Left ventricle myocardium inferior (tissue), 1 donor: Measurements from ENCODE around the gene UGGT2. TPM values are rescaled to one million over a fixed set of nuclear protein-coding genes. Genes with fewer than 3 reads are reported as not detected.

Experiments used
- DNase-seq: peaks from one replicate; pipeline ENCODE4 v3.0.0-alpha.2; 2020
- H3K27ac ChIP-seq: fragments of 200-600 bp; replicated peaks from 2 replicates; pipeline ENCODE4 v1.8.0; 2021
- H3K27me3 ChIP-seq: fragments of 200-600 bp; 2 replicates; pipeline ENCODE4 v1.8.0; 2021; ENCODE audit warnings: low read depth
- H3K36me3 ChIP-seq: fragments of 200-600 bp; 2 replicates; pipeline ENCODE4 v1.8.0; 2021
- H3K4me1 ChIP-seq: fragments of 200-600 bp; 2 replicates; pipeline ENCODE4 v1.8.0; 2021
- H3K4me3 ChIP-seq: fragments of 200-600 bp; 2 replicates; pipeline ENCODE4 v1.8.0; 2021; ENCODE audit warnings: mild to moderate bottlenecking, moderate library complexity
- H3K9me3 ChIP-seq: fragments of 200-600 bp; replicated peaks from 2 replicates; pipeline ENCODE4 v1.8.0; 2021
- intact Hi-C: fragments of 100-400 bp; cut with micrococcal nuclease; formaldehyde crosslinking; loops from one replicate; pipeline ENCODE4 v1.11.0; 2022
- total RNA-seq: library from RNA; stranded (reverse); fragmentation: NEBNext Ultra II Directional; extraction: Animal tissue kit (Norgen Biotek cat#: 25700); gene quantifications from one replicate; pipeline ENCODE4 v1.2.1, GENCODE V29; 2021
- TF ChIP-seq, protein P1 (sequence below): fragments of 200-600 bp; IDR thresholded peaks from 2 replicates; pipeline ENCODE4 v1.8.0; 2021; ENCODE audit warnings: antibody characterized with exemption, mild to moderate bottlenecking, borderline replicate concordance
- donor health status: DM: no; HTN: yes; CAD: no; lungs with severe emphysema.

UGGT2 gene
- total RNA-seq, 1 donor from 2014 or later, result 11.4 TPM

DNA sequence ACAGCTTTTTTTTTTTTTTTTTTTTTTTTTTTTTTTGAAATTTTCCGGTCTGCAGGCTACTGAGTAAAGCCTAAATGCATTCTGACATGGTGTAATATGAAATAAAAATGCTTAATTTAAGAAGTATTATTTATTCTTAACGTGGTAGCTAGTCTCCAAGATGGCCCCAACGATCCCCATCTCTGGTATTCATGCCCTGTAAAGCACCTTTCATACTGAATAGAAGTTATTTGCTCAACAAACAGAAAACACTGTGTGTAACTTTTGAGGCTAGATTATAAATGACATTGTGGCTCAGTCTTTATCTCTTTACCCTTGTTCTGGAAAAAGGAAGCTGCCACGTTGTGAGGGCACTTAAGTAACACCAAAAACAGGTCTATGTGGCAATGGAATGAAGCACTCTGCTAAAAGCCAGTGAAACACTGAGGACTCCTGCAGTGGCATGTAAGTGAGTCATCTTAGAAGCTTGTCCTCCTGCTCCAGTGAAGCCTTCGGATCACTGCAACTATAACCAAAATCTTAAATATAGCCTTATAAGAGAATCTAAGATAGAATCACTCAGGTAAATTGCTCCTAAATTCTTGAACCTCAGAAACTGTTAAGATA lies 128.7 kb downstream of the UGGT2 start:
- intact Hi-C loops, result no loop called here
- TF ChIP-seq, protein P1, sequence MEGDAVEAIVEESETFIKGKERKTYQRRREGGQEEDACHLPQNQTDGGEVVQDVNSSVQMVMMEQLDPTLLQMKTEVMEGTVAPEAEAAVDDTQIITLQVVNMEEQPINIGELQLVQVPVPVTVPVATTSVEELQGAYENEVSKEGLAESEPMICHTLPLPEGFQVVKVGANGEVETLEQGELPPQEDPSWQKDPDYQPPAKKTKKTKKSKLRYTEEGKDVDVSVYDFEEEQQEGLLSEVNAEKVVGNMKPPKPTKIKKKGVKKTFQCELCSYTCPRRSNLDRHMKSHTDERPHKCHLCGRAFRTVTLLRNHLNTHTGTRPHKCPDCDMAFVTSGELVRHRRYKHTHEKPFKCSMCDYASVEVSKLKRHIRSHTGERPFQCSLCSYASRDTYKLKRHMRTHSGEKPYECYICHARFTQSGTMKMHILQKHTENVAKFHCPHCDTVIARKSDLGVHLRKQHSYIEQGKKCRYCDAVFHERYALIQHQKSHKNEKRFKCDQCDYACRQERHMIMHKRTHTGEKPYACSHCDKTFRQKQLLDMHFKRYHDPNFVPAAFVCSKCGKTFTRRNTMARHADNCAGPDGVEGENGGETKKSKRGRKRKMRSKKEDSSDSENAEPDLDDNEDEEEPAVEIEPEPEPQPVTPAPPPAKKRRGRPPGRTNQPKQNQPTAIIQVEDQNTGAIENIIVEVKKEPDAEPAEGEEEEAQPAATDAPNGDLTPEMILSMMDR, result no peak

DNA sequence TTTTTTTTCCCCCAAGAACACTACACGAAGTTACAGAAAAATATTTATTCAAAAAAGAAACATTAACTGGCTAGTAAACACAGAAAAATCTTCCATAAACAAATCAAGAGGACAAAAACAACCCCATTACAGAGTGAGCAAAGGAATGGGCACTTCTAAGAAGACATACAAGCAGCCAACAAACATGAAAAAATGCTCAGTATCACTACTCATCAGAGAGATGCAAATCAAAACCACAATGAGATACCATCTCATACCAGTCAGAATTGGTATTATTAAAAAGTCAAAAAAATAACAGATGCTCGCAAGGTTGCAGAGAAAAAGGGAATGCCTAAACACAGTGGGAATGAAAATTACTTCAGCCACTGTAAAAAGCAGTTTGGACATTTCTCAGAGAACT lies 131.7 kb downstream of the UGGT2 start:
- intact Hi-C loops, result no loop called here
- Histone ChIP-seq H3K4me1 (no peaks in the 10 kb centered on the region), H3K36me3 (no peaks in the 10 kb centered on the region), H3K9me3 (no peaks in the 10 kb centered on the region), H3K27ac (no peak overlapping the region), H3K27me3 (no peaks in the 10 kb centered on the region), H3K4me3 (no peak overlapping the region)
- no peak for DNase-seq
- TF ChIP-seq, protein P1, result no peak

More for the DNA sequence above, 128.7 kb downstream of the UGGT2 start:
- Histone ChIP-seq H3K4me3 (no peak overlapping the region), H3K36me3 (peaks cover 7% of the 10 kb centered on the region), H3K9me3 (peaks cover 12% of the 10 kb centered on the region), H3K4me1 (no peaks in the 10 kb centered on the region), H3K27me3 (no peaks in the 10 kb centered on the region), H3K27ac (no peak overlapping the region)
- no peak for DNase-seq

DNA sequence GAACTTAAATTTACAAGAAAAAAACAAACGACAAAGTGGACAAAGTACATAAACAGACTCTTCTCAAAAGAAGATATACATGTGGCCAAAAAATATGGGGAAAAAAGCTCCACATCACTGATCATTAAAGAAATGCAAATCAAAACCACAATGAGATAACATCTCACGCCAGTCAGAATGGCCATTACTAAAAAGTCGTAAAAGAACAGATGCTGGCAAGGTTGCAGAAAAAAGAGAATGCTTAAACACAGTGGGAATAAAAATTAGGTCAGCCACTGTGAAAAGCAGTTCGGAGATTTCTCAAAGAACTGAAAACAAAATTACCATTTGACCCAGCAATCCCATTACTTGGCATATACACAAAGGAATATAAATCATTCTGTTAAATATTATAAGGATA lies 132.7 kb downstream of the UGGT2 start:
- Histone ChIP-seq H3K36me3 (peaks cover 5% of the 10 kb centered on the region), H3K27ac (no peak overlapping the region), H3K27me3 (no peaks in the 10 kb centered on the region), H3K4me3 (no peak overlapping the region), H3K4me1 (no peaks in the 10 kb centered on the region), H3K9me3 (no peaks in the 10 kb centered on the region)
- TF ChIP-seq, protein P1, result no peak
- intact Hi-C loops, result no loop called here
- DNase-seq, result no peak

DNA sequence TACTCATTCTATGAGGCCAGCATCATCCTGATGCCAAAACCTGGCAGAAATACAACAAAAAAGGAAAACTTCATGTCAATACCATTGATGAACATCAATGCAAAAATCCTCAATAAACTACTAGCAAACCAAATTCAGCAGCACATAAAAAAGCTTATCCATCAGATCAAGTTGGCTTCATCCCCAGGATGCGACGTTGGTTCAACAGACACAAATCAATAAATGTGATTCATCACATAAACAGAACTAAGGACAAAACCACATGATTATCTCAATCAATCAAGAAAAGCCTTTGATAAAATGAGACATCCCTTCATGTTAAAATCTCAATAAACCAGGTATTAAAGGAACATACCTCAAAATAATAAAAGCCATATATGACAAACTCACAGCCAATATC lies 134.3 kb downstream of the UGGT2 start:
- H3K4me3 ChIP-seq, result no peak overlapping the region
- DNase-seq, result no peak
- H3K27me3 ChIP-seq, result no peaks in the 10 kb centered on the region
- H3K36me3 ChIP-seq, result peaks cover 12% of the 10 kb centered on the region
- H3K9me3 ChIP-seq, result no peaks in the 10 kb centered on the region
- no peaks in the 10 kb centered on the region for H3K4me1 ChIP-seq
- H3K27ac ChIP-seq, result no peak overlapping the region
- intact Hi-C loops, result no loop called here
- TF ChIP-seq, protein P1, result no peak

DNA sequence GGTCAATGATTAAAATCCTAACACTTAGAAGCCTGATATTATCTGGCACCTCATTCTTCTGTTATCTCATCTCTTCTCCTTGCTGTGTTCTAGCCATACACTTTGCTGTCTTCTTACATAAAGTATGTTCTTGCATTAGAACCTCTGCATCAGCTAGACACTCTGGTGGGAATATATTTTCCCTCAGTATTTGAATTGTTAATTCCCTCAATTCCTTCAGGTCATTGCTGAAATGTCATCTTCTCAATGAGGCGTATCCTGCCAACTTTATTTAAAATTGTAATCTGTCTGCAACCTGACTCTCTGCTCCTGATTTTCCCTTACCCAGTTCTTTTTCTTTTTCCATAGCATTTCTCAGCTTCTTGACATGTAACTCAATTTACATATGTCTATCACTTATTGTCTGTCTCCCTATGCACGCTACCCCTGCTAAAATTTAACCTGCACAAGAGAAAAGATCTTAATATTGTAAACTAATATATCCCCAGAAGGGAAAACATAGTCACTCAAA lies 138.2 kb downstream of the UGGT2 start:
- no peak overlapping the region for H3K27ac ChIP-seq
- TF ChIP-seq, protein P1, result no peak
- H3K36me3 ChIP-seq, result peaks cover 21% of the 10 kb centered on the region
- no peak for DNase-seq
- no peak overlapping the region for H3K4me3 ChIP-seq
- intact Hi-C loops, result no loop called here
- peaks cover 23% of the 10 kb centered on the region for H3K9me3 ChIP-seq
- H3K4me1 ChIP-seq, result no peaks in the 10 kb centered on the region
- no peaks in the 10 kb centered on the region for H3K27me3 ChIP-seq
